GM23338 (cell line): ENCODE data around the gene MEPE.

Experiments
- EZH2 ChIP-seq: fragments of 200-600 bp; sonication (generic); IDR thresholded peaks from one replicate; pipeline ENCODE4 v1.8.0; 2017; ENCODE audit warnings: antibody characterized with exemption, mild to moderate bottlenecking, low read depth; ENCODE audit not compliant: unreplicated experiment
- EZH2phosphoT487 ChIP-seq: fragments of 200-600 bp; sonication (generic); IDR thresholded peaks from one replicate; pipeline ENCODE4 v1.8.1; 2018; ENCODE audit warnings: antibody characterized with exemption; ENCODE audit not compliant: unreplicated experiment
- POLR2AphosphoS5 ChIP-seq: IDR thresholded peaks from 2 replicates; pipeline ENCODE4 v1.6.1; 2016; ENCODE audit warnings: antibody characterized with exemption, low read depth
- TF ChIP-seq, protein P1 (sequence below), 2 experiments: fragments of 200-600 bp in 1 of 2; sonication (generic) in 1 of 2; conservative IDR thresholded peaks; 2 replicates each; pipeline versions ENCODE4 v1.5.1 to v1.6.1; 2016 to 2017; ENCODE audit warnings: antibody characterized with exemption in 2 of 2, low read depth in 2 of 2, mild to moderate bottlenecking in 2 of 2, moderate library complexity in 1 of 2
- TF ChIP-seq, protein P2 (sequence below): fragments of 250-450 bp; sonication (Bioruptor Pico); IDR thresholded peaks from 2 replicates; pipeline ENCODE4 v1.5.0; 2020; ENCODE audit warnings: mild to moderate bottlenecking, moderate library complexity
- TF ChIP-seq, protein P3 (sequence below): IDR thresholded peaks from 2 replicates; pipeline ENCODE4 v1.6.1; 2016; ENCODE audit warnings: antibody characterized with exemption

DNA sequence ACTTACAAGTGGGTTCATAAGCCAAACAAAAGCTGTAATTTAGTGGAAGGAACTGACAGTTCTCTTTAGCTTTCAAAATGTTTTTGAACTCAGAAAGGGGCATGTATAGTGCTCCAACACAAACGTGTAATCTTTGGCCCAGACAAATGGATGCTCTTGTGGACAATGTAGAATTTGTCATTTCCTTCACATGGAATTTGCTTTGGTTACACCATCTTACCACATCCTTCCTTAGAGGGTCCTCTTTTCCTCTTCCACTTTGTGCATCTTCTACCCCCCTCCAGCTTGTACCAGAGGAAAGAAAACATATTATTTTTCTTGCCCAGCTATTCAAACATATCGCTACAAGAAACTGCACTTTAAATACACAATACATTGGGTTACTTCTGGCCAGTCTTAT lies 42.4 kb downstream of the MEPE start:
- TF ChIP-seq EZH2phosphoT487, result no peak
- TF ChIP-seq, protein P1, sequence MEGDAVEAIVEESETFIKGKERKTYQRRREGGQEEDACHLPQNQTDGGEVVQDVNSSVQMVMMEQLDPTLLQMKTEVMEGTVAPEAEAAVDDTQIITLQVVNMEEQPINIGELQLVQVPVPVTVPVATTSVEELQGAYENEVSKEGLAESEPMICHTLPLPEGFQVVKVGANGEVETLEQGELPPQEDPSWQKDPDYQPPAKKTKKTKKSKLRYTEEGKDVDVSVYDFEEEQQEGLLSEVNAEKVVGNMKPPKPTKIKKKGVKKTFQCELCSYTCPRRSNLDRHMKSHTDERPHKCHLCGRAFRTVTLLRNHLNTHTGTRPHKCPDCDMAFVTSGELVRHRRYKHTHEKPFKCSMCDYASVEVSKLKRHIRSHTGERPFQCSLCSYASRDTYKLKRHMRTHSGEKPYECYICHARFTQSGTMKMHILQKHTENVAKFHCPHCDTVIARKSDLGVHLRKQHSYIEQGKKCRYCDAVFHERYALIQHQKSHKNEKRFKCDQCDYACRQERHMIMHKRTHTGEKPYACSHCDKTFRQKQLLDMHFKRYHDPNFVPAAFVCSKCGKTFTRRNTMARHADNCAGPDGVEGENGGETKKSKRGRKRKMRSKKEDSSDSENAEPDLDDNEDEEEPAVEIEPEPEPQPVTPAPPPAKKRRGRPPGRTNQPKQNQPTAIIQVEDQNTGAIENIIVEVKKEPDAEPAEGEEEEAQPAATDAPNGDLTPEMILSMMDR (conservative IDR thresholded peaks at IDR 0.05; ENCODE audit: low read depth in 2 of 2), result no peak
- TF ChIP-seq POLR2AphosphoS5, result no peak
- no peak for TF ChIP-seq EZH2
- TF ChIP-seq, protein P2, sequence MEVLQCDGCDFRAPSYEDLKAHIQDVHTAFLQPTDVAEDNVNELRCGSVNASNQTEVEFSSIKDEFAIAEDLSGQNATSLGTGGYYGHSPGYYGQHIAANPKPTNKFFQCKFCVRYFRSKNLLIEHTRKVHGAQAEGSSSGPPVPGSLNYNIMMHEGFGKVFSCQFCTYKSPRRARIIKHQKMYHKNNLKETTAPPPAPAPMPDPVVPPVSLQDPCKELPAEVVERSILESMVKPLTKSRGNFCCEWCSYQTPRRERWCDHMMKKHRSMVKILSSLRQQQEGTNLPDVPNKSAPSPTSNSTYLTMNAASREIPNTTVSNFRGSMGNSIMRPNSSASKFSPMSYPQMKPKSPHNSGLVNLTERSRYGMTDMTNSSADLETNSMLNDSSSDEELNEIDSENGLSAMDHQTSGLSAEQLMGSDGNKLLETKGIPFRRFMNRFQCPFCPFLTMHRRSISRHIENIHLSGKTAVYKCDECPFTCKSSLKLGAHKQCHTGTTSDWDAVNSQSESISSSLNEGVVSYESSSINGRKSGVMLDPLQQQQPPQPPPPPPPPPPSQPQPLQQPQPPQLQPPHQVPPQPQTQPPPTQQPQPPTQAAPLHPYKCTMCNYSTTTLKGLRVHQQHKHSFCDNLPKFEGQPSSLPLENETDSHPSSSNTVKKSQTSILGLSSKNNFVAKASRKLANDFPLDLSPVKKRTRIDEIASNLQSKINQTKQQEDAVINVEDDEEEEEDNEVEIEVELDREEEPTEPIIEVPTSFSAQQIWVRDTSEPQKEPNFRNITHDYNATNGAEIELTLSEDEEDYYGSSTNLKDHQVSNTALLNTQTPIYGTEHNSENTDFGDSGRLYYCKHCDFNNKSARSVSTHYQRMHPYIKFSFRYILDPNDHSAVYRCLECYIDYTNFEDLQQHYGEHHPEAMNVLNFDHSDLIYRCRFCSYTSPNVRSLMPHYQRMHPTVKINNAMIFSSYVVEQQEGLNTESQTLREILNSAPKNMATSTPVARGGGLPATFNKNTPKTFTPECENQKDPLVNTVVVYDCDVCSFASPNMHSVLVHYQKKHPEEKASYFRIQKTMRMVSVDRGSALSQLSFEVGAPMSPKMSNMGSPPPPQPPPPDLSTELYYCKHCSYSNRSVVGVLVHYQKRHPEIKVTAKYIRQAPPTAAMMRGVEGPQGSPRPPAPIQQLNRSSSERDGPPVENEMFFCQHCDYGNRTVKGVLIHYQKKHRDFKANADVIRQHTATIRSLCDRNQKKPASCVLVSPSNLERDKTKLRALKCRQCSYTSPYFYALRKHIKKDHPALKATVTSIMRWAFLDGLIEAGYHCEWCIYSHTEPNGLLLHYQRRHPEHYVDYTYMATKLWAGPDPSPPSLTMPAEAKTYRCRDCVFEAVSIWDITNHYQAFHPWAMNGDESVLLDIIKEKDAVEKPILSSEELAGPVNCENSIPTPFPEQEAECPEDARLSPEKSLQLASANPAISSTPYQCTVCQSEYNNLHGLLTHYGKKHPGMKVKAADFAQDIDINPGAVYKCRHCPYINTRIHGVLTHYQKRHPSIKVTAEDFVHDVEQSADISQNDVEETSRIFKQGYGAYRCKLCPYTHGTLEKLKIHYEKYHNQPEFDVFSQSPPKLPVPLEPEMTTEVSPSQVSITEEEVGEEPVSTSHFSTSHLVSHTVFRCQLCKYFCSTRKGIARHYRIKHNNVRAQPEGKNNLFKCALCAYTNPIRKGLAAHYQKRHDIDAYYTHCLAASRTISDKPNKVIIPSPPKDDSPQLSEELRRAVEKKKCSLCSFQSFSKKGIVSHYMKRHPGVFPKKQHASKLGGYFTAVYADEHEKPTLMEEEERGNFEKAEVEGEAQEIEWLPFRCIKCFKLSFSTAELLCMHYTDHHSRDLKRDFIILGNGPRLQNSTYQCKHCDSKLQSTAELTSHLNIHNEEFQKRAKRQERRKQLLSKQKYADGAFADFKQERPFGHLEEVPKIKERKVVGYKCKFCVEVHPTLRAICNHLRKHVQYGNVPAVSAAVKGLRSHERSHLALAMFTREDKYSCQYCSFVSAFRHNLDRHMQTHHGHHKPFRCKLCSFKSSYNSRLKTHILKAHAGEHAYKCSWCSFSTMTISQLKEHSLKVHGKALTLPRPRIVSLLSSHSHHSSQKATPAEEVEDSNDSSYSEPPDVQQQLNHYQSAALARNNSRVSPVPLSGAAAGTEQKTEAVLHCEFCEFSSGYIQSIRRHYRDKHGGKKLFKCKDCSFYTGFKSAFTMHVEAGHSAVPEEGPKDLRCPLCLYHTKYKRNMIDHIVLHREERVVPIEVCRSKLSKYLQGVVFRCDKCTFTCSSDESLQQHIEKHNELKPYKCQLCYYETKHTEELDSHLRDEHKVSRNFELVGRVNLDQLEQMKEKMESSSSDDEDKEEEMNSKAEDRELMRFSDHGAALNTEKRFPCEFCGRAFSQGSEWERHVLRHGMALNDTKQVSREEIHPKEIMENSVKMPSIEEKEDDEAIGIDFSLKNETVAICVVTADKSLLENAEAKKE (CRISPR knock-in tag), result no peak
- TF ChIP-seq, protein P3, sequence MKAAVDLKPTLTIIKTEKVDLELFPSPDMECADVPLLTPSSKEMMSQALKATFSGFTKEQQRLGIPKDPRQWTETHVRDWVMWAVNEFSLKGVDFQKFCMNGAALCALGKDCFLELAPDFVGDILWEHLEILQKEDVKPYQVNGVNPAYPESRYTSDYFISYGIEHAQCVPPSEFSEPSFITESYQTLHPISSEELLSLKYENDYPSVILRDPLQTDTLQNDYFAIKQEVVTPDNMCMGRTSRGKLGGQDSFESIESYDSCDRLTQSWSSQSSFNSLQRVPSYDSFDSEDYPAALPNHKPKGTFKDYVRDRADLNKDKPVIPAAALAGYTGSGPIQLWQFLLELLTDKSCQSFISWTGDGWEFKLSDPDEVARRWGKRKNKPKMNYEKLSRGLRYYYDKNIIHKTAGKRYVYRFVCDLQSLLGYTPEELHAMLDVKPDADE, result no peak
